ENCODE data around the gene ZCCHC14. TPM values are rescaled to one million over a fixed set of nuclear protein-coding genes. Genes with fewer than 3 reads are reported as not detected.

Gene ZCCHC14
- total and polyA plus RNA-seq, 2 of the 13 experiments (the other 11 are each of a cell fraction or from before 2014, with no cell fraction given), result 12.4 to 12.5 TPM

DNA sequence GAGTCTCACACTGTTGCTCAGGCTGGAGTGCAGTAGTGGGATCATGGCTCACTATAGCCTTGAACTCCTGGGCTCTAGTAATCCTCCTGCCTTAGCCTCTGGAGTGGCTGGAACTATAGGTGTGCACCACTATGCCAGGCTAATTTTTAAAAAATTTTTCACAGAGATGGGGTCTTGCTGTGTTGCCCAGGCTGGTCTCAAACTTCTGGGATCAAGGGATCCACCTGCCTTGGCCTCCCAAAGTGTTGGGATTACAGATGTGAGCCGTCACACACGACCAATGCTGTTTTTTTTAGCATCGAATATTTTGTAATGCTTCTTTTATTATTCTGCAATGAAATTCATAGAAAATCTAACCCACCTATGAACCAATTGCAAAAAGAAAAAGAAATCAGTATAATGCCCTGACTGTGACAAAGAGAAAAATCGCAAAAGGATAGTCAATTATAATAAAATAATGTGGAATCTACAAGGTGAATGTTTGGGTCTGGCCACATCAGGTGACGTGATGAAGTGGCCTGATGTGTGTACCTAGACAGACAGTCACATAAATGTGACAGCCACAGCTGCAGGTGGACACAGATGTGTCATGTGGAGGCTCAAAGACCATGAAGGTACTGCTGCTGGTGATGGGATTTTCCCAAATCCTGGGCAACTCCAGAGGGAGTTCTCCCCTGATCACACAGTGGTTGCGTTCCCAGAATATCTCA lies 33.6 kb upstream of the ZCCHC14 start:
- peak overlapping the region; percentile 97 for H3K4me2 ChIP-seq (ENCODE audit: low read depth, low read length)
- no peak for DNase-seq (ENCODE audit: low spot score)
- no peaks in the 10 kb centered on the region for H4K20me1 ChIP-seq (ENCODE audit: insufficient read depth, low read length)
- no peaks in the 10 kb centered on the region for H3K36me3 ChIP-seq (replicated peaks in 1 of 2; ENCODE audit: control insufficient read depth in 1 of 2, insufficient read depth in 2 of 2, low read length in 2 of 2)
- no TSS peak for BruUV-seq (replicated peaks)
- intact Hi-C loops (cut with micrococcal nuclease; ENCODE audit: unreplicated experiment) (no loop called here), in situ Hi-C loops (cut with HindIII; ENCODE audit: extremely low pct_ligation_motif_present, low pct_unique_long_range_greater_than_20kb) (no loop called here)
- ChIA-PET POLR2A (interaction anchor here (1.0 kb wide), 1 partner anchor 10 kb away, joined by 3 read pairs; no protein-coding TSS in a partner anchor), CTCF (ENCODE audit: low intra/inter-chr PET ratio, low total read pairs) (no interaction called here)
- peaks cover 84% of the 10 kb centered on the region for H3K4me1 ChIP-seq (ENCODE audit: insufficient read depth, low read length)
- no peaks in the 10 kb centered on the region for H3K79me2 ChIP-seq (ENCODE audit: insufficient read depth, low read length)
- 78% methylated on average over 6 of the region's 6 CpGs for WGBS (ENCODE audit: low lambda C conversion rate)
- H3K27ac ChIP-seq (ENCODE audit: extremely low read length, insufficient read depth, low read length), result no peak overlapping the region
- H2AFZ ChIP-seq (ENCODE audit: low read length), result no peak overlapping the region
- H3K4me3 ChIP-seq (replicated peaks in 1 of 3; ENCODE audit: insufficient read depth in 1 of 3, low read depth in 2 of 3, low read length in 3 of 3), result no peak overlapping the region
- 0 out of 2 replicates have a peak overlapping the region, but pooled peaks have one; percentile 74 for H3K9ac ChIP-seq (ENCODE audit: insufficient read depth, low read depth, low read length)
- no peaks in the 10 kb centered on the region for H3K9me3 ChIP-seq (ENCODE audit: low read length)
- ATAC-seq, result no peak
- H3K27me3 ChIP-seq (ENCODE audit: control insufficient read depth in 1 of 2, insufficient read depth in 2 of 2, low read length in 2 of 2), result no peaks in the 10 kb centered on the region
- FAIRE-seq, result no peak
- TF ChIP-seq THYN1 (CRISPR knock-in tag; IDR thresholded peaks at IDR 0.05; ENCODE audit: borderline replicate concordance, low read depth), result no peak
- TF ChIP-seq ZNF251 (CRISPR knock-in tag; IDR thresholded peaks at IDR 0.05), result no peak
- TF ChIP-seq ZBTB40 (IDR thresholded peaks at IDR 0.05), result no peak
- TF ChIP-seq ZBTB40 (CRISPR knock-in tag; IDR thresholded peaks at IDR 0.05), result no peak
- no peak for TF ChIP-seq ZBTB38 (CRISPR knock-in tag; IDR thresholded peaks at IDR 0.05)
- 0 out of 2 replicates have a peak, but pooled peaks have one; percentile 2 for TF ChIP-seq SAP130 (CRISPR knock-in tag; IDR thresholded peaks at IDR 0.05; ENCODE audit: low read depth)
- 0 out of 2 replicates have a peak, but pooled peaks have one; percentile 19 for TF ChIP-seq ZGPAT (CRISPR knock-in tag; IDR thresholded peaks at IDR 0.05)
- peak; percentile 91 for TF ChIP-seq ZNF121 (CRISPR knock-in tag; IDR thresholded peaks at IDR 0.05)
- no peak for TF ChIP-seq ZNF446 (CRISPR knock-in tag; IDR thresholded peaks at IDR 0.05)
- TF ChIP-seq POLR2AphosphoS2 (IDR thresholded peaks at IDR 0.05; ENCODE audit: low read depth, low read length), result no peak
- no peak for TF ChIP-seq NR3C1 (CRISPR knock-in tag; IDR thresholded peaks at IDR 0.05)
- TF ChIP-seq REL (CRISPR knock-in tag; conservative IDR thresholded peaks at IDR 0.05), result no peak
- TF ChIP-seq ATRX (CRISPR knock-in tag; IDR thresholded peaks at IDR 0.05; ENCODE audit: borderline replicate concordance), result no peak

All from HepG2 (cell line).